Stomach (tissue), 9 donors: ENCODE data around the gene PRKCE. TPM values are rescaled to one million over a fixed set of nuclear protein-coding genes. Genes with fewer than 3 reads are reported as not detected.

Experiments
- DNase-seq, 2 donors: peaks; one replicate each; pipeline versions ENCODE4 v3.0.0 to v3.0.0-alpha.2; 2013 to 2019
- H3K27ac ChIP-seq, 5 donors: fragments of 200-600 bp in 4 of 5; sonication (generic) in 4 of 5; one replicate each; pipeline ENCODE4 v1.5.1; 2013 to 2019; ENCODE audit warnings: mild to moderate bottlenecking in 1 of 5, moderate library complexity in 1 of 5
- H3K27me3 ChIP-seq, 3 donors: fragments of 200-600 bp; sonication (generic); one replicate each; pipeline ENCODE4 v1.5.1; 2017 to 2019; ENCODE audit warnings: mixed run types in 1 of 3
- H3K36me3 ChIP-seq, 4 donors: fragments of 200-600 bp; sonication (generic); 1 replicate in 3 of 4; 2 replicates in 1 of 4; pipeline ENCODE4 v1.5.1; 2016 to 2019
- H3K4me1 ChIP-seq, 4 donors: fragments of 200-600 bp; sonication (generic); one replicate each; pipeline ENCODE4 v1.5.1; 2016 to 2019
- H3K4me3 ChIP-seq, 4 donors: fragments of 200-600 bp; sonication (generic) in 3 of 4; one replicate each; pipeline ENCODE4 v1.5.1; 2016 to 2019; ENCODE audit warnings: mild to moderate bottlenecking in 1 of 4
- H3K9me3 ChIP-seq, 4 donors: fragments of 200-600 bp; sonication (generic); one replicate each; pipeline ENCODE4 v1.5.1; 2016 to 2019
- CTCF ChIP-seq, 7 experiments: fragments of 450-650 bp in 4 of 7; fragments of 200-600 bp in 3 of 7; sonication (generic) in 3 of 7; IDR thresholded peaks; one replicate each; pipeline ENCODE4 v1.5.1; 2016 to 2019; ENCODE audit warnings: antibody characterized with exemption in 7 of 7, control low read depth in 2 of 7, mild to moderate bottlenecking in 1 of 7
- EP300 ChIP-seq: sonication (generic); formaldehyde crosslinking; IDR thresholded peaks from one replicate; pipeline ENCODE4 v1.6.1; 2017; ENCODE audit warnings: antibody characterized with exemption
- POLR2A ChIP-seq, 4 donors: fragments of 450-650 bp; IDR thresholded peaks; one replicate each; pipeline ENCODE4 v1.6.1; 2016; ENCODE audit warnings: antibody characterized with exemption in 4 of 4, control low read depth in 2 of 4, mild to moderate bottlenecking in 1 of 4, moderate library complexity in 1 of 4
- POLR2AphosphoS5 ChIP-seq, 3 donors: sonication (generic); formaldehyde crosslinking; IDR thresholded peaks; one replicate each; pipeline ENCODE4 v1.6.1; 2016; ENCODE audit warnings: antibody characterized with exemption in 3 of 3
- WGBS, 5 donors: extraction: QIAGEN DNeasy Blood & Tissue Kit in 3 of 5; methylation state at CpG; one replicate each; pipeline versions ENCODE4 v1.1.5 to v1.1.7; 2013 to 2018; 5-methylcytosine and 5-hydroxymethylcytosine counted together
- intact Hi-C: fragments of 100-400 bp; cut with DNase I; formaldehyde crosslinking; loops from one replicate; pipeline ENCODE4 v1.15.1; 2023; ENCODE audit warnings: low total_unique reads
- polyA plus RNA-seq, 3 donors: library from polyadenylated mRNA; stranded (reverse); fragments of 200-250 nt; gene quantifications; one replicate each; pipeline ENCODE4 v1.2.3, GENCODE V29; 2013
- total RNA-seq, 5 donors: library from RNA; depleted of rRNA; stranded (reverse); fragments of >200 nt; gene quantifications; one replicate each; pipeline versions ENCODE4 v1.1.0 to v1.2.3, GENCODE V29; 2014 to 2016
- donor health status: healthy with polysubstance abuse.
- donor health status: Bipolar disorder and iron deficiency.
- donor health status: healthy.

PRKCE gene
- total and polyA plus RNA-seq, 8 donors, result 2.0 to 92.0 (median 10.0) TPM

GRCh38 chr2:45836316-45836715, 184.8 kb downstream of the PRKCE start:
- Histone ChIP-seq H3K36me3 (no peaks in the 10 kb centered on the region), H3K27me3 (no peaks in the 10 kb centered on the region), H3K27ac (no peak overlapping the region), H3K4me1 (peaks cover 4 to 45% (median 20%) of the 10 kb centered on the region in 4 donors), H3K4me3 (no peak overlapping the region), H3K9me3 (no peaks in the 10 kb centered on the region)
- intact Hi-C loops, result no loop called here
- no peak for DNase-seq
- TF ChIP-seq CTCF (IDR thresholded peaks at IDR 0.05) (no peak), POLR2A (IDR thresholded peaks at IDR 0.05) (no peak), EP300 (no peak), POLR2AphosphoS5 (IDR thresholded peaks at IDR 0.05) (no peak)
- 79 to 91% (median 85%) methylated on average over 3 of the region's 3 CpGs for WGBS, 5 donors

- no peak overlapping the region for H3K4me3 ChIP-seq
- intact Hi-C loops, result no loop called here
- TF ChIP-seq POLR2A (IDR thresholded peaks at IDR 0.05), result no peak
- no peak for TF ChIP-seq CTCF (IDR thresholded peaks at IDR 0.05)
- TF ChIP-seq POLR2AphosphoS5 (IDR thresholded peaks at IDR 0.05), result no peak
- no peak for TF ChIP-seq EP300
- H3K27me3 ChIP-seq, result no peaks in the 10 kb centered on the region
- no peaks in the 10 kb centered on the region for H3K9me3 ChIP-seq
- 74 to 83% (median 76%) methylated on average over 3 of the region's 3 CpGs for WGBS, 5 donors
- H3K36me3 ChIP-seq, result no peaks in the 10 kb centered on the region
- DNase-seq, result no peak
- H3K27ac ChIP-seq, result no peak overlapping the region
- H3K4me1 ChIP-seq, result peaks cover 4 to 46% (median 22%) of the 10 kb centered on the region in 4 donors
These were observed 185.3 kb downstream of the PRKCE start for GRCh38 chr2:45836740-45837139.

GRCh38 chr2:45837812-45838341, 186.4 kb downstream of the PRKCE start:
- WGBS, 5 donors, result 78 to 93% (median 89%) methylated on average over 7 of the region's 7 CpGs

GRCh38 chr2:45839508-45840251, 188.2 kb downstream of the PRKCE start:
- Histone ChIP-seq H3K27ac (peak overlapping the region in 1 of 5 donors; percentile 34), H3K4me3 (no peak overlapping the region), H3K27me3 (no peaks in the 10 kb centered on the region), H3K36me3 (no peaks in the 10 kb centered on the region), H3K4me1 (peaks cover 0 to 47% (median 17%) of the 10 kb centered on the region in 4 donors), H3K9me3 (no peaks in the 10 kb centered on the region)
- TF ChIP-seq CTCF (IDR thresholded peaks at IDR 0.05) (no peak), POLR2A (IDR thresholded peaks at IDR 0.05) (no peak), POLR2AphosphoS5 (IDR thresholded peaks at IDR 0.05) (no peak), EP300 (no peak)
- intact Hi-C loops, result no loop called here
- DNase-seq, result peak in 1 of 2 donors; percentile 50
- WGBS, 5 donors, result 45 to 68% (median 64%) methylated on average over 14 of the region's 14 CpGs

More at GRCh38 chr2:45837812-45838341, 186.4 kb downstream of the PRKCE start:
- no peak for DNase-seq
- H3K4me3 ChIP-seq, result no peak overlapping the region
- no peak overlapping the region for H3K27ac ChIP-seq
- H3K4me1 ChIP-seq, result peaks cover 4 to 49% (median 22%) of the 10 kb centered on the region in 4 donors
- no peaks in the 10 kb centered on the region for H3K27me3 ChIP-seq
- H3K36me3 ChIP-seq, result no peaks in the 10 kb centered on the region
- H3K9me3 ChIP-seq, result no peaks in the 10 kb centered on the region
- intact Hi-C loops, result no loop called here
- TF ChIP-seq EP300, result no peak
- TF ChIP-seq POLR2AphosphoS5 (IDR thresholded peaks at IDR 0.05), result no peak
- TF ChIP-seq CTCF (IDR thresholded peaks at IDR 0.05), result no peak
- TF ChIP-seq POLR2A (IDR thresholded peaks at IDR 0.05), result no peak
